SK-N-SH (cell line): ENCODE results near the gene ACIN1.

Source experiments
- ELF1 ChIP-seq: IDR thresholded peaks from 2 replicates; pipeline ENCODE4 v1.4.0; 2012
- EP300 ChIP-seq, 2 experiments: IDR thresholded peaks; 2 replicates each; pipeline versions ENCODE4 v1.4.0 to v1.6.1; 2012; ENCODE audit warnings: borderline replicate concordance in 1 of 2, low read depth in 1 of 2, low read length in 1 of 2
- EZH2phosphoT487 ChIP-seq: fragments of 200-600 bp; sonication (generic); IDR thresholded peaks from 2 replicates; pipeline ENCODE4 v1.6.1; 2017; ENCODE audit warnings: low read depth, mixed run types, mild to moderate bottlenecking, antibody characterized with exemption, moderate library complexity, borderline replicate concordance
- FOSL2 ChIP-seq: IDR thresholded peaks from 2 replicates; pipeline ENCODE4 v1.4.0; 2012; ENCODE audit warnings: low read depth, mild to moderate bottlenecking, moderate library complexity, borderline replicate concordance
- FOXM1 ChIP-seq: IDR thresholded peaks from 2 replicates; pipeline ENCODE4 v1.4.0; 2012; ENCODE audit warnings: low read depth, mild to moderate bottlenecking
- MXI1 ChIP-seq: IDR thresholded peaks from 2 replicates; pipeline ENCODE4 v1.6.1; 2012; ENCODE audit warnings: mild to moderate bottlenecking, low read depth, low read length, improper control_type of control experiment
- POLR2AphosphoS5 ChIP-seq: IDR thresholded peaks from 2 replicates; pipeline ENCODE4 v1.6.1; 2012; ENCODE audit warnings: low read depth, low read length
- RAD21 ChIP-seq: IDR thresholded peaks from 2 replicates; pipeline ENCODE4 v1.6.1; 2012; ENCODE audit warnings: mild to moderate bottlenecking, low read length
- SIN3A ChIP-seq: IDR thresholded peaks from 2 replicates; pipeline ENCODE4 v1.6.1; 2012; ENCODE audit warnings: low read depth, mild to moderate bottlenecking, low read length, moderate library complexity, borderline replicate concordance
- SMC3 ChIP-seq: IDR thresholded peaks from 2 replicates; pipeline ENCODE4 v1.6.1; 2012; ENCODE audit warnings: low read depth, low read length, improper control_type of control experiment
- TEAD4 ChIP-seq: IDR thresholded peaks from 2 replicates; pipeline ENCODE4 v1.4.0; 2012; ENCODE audit warnings: mild to moderate bottlenecking, borderline replicate concordance; ENCODE audit not compliant: insufficient read depth
- YY1 ChIP-seq: IDR thresholded peaks from 2 replicates; pipeline ENCODE4 v1.4.0; 2012; ENCODE audit warnings: low read depth, mild to moderate bottlenecking
- TF ChIP-seq, protein P1 (sequence below): fragments of 200-600 bp; sonication (generic); IDR thresholded peaks from 2 replicates; pipeline ENCODE4 v1.6.1; 2017; ENCODE audit warnings: antibody characterized with exemption, mild to moderate bottlenecking, moderate library complexity

DNA sequence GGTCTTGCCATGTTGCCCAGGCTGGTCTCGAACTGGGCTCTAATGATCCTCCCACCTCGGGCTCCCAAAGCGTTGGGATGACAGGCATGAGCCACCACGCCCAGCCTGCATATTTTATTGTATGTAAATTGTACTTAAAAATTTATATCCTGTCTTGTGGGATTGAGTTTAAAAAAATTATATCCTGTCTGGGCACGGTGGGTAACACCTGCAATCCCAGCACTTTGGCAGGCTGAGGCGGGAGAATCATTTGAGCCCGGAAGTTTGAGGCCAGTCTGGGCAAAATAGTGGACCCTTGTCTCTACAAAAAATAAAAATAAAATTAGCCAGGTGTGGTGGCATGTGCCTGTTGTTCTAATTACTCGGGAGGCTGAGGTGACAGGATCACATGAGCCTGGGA is 38.0 kb upstream of the ACIN1 start:
- TF ChIP-seq RAD21 (no peak), EP300 (IDR thresholded peaks at IDR 0.05; ENCODE audit: borderline replicate concordance in 1 of 2, low read depth in 1 of 2, low read length in 1 of 2) (no peak), SMC3 (no peak), POLR2AphosphoS5 (no peak), TEAD4 (no peak), EZH2phosphoT487 (no peak), SIN3A (no peak), ELF1 (no peak), FOSL2 (no peak), MXI1 (no peak), FOXM1 (no peak), YY1 (no peak)
- TF ChIP-seq, protein P1, sequence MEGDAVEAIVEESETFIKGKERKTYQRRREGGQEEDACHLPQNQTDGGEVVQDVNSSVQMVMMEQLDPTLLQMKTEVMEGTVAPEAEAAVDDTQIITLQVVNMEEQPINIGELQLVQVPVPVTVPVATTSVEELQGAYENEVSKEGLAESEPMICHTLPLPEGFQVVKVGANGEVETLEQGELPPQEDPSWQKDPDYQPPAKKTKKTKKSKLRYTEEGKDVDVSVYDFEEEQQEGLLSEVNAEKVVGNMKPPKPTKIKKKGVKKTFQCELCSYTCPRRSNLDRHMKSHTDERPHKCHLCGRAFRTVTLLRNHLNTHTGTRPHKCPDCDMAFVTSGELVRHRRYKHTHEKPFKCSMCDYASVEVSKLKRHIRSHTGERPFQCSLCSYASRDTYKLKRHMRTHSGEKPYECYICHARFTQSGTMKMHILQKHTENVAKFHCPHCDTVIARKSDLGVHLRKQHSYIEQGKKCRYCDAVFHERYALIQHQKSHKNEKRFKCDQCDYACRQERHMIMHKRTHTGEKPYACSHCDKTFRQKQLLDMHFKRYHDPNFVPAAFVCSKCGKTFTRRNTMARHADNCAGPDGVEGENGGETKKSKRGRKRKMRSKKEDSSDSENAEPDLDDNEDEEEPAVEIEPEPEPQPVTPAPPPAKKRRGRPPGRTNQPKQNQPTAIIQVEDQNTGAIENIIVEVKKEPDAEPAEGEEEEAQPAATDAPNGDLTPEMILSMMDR = no peak
